SH-SY5Y (cell line): ENCODE data around the gene ADCY2.

Experiments
- GATA2 ChIP-seq: IDR thresholded peaks from 2 replicates; pipeline ENCODE4 v1.6.1; 2011; ENCODE audit warnings: mild to moderate bottlenecking, low read depth, low read length
- GATA3 ChIP-seq: IDR thresholded peaks from 2 replicates; pipeline ENCODE4 v1.6.1; 2011; ENCODE audit warnings: low read depth, mild to moderate bottlenecking, low read length, moderate library complexity

- no peak for TF ChIP-seq GATA2
- TF ChIP-seq GATA3: no peak
Observed at GRCh38 chr5:7537573-7537972, 141.6 kb downstream of the ADCY2 start.
